ENCODE results near the gene EPHB6.

Gene EPHB6

GRCh38 chr7:142881586-142882337 is 26.9 kb downstream of the EPHB6 start:
- DNase-seq = no peak

DNA sequence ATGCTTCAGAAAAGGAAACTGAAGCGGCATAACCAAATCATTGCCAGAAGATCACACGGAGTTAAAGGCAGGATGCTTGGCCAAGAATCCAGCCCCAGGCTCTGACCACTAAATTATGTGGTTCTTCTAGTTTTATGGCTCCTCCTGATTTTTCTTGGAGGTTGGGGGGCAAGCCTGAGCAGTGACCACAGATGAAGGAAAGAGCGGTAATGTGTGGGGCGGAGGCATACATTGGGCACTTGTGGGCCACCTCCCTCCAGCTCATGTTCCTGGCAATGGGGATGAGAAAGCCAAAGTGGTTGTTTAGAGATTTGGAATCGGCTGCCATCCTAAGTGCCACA is 27.4 kb downstream of the EPHB6 start:
- DNase-seq = no peak

- no peak for DNase-seq
Observed at GRCh38 chr7:142883145-142883544, 28.3 kb downstream of the EPHB6 start.

GRCh38 chr7:142883571-142884285 is 28.9 kb downstream of the EPHB6 start:
- no peak for DNase-seq

GRCh38 chr7:142884286-142884640 is 29.4 kb downstream of the EPHB6 start:
- DNase-seq = no peak

- no peak for DNase-seq
Observed at GRCh38 chr7:142885311-142886230, 30.7 kb downstream of the EPHB6 start, which contains the start of gene TRPV6. TSS of gene TRPV6 (minus strand) at chr7:142885745.

GRCh38 chr7:142886866-142887265 is 32.0 kb downstream of the EPHB6 start:
- DNase-seq = no peak

DNA sequence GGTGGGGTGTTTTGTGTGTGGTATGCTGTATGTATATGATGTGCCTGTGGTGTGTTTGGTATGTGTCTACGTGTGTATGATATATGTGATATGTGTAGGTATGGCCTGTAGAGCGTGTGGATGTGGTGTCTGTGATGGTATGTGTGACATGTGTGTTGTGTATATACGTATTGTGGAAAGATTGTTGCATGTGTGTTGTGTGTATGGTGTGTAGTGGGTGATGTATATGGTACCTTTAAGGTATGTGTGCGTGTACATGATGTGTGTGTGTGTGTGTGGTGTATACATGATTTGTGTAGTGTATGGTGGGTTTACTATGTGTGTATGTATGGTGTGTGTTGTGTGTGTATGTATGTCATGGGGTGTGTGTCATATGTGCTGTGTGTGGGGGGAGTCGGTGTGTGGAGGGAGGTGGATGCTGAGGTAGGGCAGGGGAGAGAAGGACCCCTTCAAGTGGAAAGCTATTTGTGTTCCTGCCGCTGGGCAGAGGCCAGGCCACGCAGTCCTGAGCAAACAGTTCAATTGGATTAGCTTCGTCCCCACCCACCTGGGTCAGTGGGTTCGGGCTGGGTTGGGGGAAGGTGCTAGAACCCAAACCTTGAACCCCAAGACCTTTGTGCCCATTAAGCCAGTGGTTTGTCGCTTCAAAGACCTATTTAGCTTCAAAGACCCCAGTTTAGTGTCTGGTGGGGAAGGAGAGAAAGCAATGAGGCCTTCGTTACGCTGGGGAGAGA is 32.6 kb downstream of the EPHB6 start:
- no peak for DNase-seq

DNA sequence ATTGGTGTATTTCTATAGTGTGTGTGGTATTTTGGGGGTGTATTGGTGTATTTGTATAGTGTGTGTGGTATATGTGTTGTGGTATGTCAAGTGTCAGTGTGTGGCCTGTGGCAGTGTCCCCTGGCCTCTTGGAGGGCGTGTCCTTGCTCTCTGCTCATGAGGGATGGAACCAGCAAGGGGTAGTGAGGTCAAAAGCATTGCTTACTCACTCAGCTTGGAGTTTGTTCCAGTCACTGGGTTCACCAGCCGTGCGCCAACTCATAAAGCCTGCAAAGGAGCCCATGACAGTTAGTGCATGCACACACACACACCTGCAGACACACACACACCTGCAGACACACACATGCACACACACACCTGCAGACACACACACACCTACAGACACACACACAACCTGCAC is 34.9 kb downstream of the EPHB6 start:
- no peak for DNase-seq

DNA sequence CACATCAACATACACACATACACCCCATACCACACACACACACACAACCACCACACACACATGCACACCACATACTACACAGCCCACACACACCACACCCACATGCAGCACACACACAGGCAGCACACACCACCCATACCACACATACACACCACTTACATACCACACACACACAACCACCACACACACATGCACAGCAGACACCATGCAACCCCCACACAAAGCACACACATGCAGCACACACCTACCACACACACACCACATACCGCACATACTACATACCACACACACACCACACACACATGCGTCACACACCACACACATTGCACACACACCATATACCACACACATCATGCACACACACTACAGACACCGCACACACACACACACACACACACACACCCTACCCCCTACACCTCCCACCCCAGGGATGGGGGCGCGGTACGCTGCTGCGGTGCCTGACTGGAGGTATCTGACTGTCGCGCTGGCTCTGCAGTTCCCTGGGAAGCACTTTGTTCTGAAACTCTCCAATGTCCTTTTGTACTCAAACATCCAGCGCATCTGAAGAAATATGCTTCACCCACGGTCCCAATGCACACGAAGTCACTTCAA is 36.1 kb downstream of the EPHB6 start:
- no peak for DNase-seq

DNA sequence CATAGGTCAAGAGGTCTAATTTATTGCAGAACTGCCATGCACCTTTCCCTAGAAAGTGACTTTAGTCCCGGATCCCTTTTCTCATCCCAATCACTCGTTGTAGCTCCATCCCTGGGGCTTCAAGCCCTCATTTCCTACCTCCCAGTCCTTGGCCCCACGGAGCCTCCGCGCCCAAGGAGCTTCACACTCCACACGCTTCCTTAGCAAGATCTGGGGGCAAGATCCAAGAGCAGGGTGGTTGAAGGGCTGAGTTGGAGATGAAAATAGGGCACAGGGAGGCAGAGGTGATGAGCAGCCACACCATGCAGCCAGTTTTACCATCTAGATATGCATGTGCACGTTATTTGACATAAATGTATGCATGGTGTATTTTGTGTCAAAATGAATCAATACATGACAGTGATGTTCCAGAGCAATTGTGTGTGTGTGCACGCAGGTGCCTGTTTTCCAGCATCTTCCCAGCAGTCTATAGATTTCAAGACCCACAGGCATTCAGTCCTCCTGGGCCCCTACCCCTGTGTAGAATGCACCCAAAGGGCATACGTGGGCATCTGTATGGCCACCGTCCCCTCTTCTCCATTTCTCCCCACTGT is 36.7 kb downstream of the EPHB6 start:
- no peak for DNase-seq

DNA sequence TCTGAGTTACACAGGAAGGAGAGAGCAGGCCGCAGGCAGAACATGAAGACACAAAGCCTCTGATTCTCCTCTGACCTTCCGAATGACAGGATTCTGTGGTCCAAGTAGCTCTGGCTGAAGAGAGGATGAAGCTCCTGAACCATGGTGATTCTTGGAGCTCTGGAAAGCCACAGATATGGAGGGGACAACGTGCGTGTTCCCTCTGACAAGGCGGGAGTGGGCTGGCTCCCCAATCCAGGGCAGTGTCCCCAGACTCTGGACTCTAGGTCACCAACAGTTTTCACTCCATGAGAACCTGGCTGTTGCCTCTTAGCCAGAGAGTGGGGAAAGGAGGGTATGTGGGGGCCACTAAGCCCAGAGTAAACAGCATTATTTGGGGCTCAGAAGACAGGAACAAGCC is 38.1 kb downstream of the EPHB6 start:
- no peak for DNase-seq

- DNase-seq = no peak
Observed at GRCh38 chr7:142894112-142894984, 39.5 kb downstream of the EPHB6 start.

DNA sequence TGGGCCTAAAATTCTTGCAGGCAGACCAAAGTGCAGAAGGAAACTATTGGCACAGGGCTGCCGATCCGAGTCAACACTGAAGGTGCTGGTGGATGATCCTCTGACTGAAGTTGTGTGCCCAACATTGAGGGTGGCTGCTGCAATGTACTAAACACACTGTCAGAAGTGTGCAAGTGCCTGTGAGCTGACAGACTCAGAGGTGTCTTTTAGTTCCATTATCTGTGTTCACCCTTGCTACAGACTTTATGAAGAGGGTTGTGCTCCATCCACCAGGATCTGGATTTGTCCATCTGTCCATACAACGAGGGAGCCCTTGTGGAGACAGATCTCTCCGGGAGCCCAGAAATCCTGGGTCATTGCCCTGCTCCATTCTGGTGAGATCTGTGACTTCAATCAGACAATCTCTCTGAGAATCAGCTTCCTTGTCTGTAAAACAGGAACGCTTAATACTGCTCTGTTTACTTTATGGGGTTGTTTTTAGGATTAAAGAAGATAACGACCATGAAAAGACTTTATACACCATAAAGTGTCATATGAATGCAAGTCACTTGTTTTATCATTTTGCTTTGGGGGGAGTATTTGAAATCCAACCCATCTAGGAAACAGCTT is 40.2 kb downstream of the EPHB6 start:
- no peak for DNase-seq

GRCh38 chr7:142896151-142896550 is 41.3 kb downstream of the EPHB6 start:
- DNase-seq = no peak

GRCh38 chr7:142896741-142897379 is 42.0 kb downstream of the EPHB6 start:
- no peak for DNase-seq

DNA sequence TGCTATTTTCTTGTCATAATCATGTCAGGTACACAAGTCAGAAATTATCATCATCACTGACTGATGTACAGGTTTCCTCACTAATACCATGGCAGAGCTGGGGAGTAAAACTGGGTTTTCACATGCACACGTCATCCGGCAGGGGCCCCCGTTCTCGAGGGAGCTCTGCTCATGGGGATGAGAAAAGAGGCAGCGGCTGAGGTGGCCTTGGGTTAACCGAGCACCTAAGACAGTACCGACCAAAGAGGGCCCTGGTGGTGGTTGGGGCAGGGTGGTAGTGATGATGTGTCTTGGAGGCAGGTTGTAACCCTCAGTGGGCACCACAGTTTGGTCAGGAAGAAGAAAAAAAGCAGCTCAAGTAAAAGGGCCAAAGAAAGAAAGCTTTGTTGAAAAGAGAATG is 42.8 kb downstream of the EPHB6 start:
- DNase-seq = no peak

DNA sequence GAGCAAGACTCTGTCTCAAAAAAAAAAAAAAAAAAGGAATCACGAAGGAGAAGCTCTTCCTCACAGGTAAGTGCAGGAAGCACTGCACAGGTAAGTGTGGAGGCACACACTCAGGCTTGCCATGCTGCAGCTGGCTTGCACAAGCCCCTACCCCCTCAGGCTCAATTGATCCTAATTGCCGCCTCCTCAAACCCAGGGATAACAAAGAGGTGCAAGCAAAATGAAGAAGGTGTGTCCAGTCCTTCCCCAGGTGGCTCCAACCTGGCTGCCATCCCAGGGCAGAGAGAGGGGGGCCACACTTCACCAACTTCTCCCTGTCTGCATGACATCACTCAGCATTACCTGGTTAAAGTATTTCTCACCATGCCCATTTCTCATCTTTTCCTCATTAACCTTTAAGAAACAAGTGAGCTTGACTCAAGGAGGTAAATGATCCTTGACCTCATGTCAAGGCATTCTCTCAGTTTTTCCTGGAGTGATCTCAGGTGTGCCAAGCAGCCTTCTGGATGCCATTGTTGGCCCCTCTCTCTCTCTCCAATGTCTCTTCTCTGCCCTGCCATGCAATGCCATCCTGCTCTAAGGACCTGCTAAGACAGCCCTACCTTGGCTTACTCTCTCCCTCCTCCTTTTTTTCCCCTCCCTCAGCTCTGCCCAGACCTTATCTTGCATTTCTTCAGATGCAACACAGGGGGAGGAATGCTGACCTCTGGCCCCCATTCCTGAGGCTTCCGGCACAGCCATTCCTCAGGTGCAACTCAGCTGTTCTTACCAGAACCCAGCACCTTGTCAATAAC is 43.7 kb downstream of the EPHB6 start:
- peak; percentile 87 for DNase-seq

DNA sequence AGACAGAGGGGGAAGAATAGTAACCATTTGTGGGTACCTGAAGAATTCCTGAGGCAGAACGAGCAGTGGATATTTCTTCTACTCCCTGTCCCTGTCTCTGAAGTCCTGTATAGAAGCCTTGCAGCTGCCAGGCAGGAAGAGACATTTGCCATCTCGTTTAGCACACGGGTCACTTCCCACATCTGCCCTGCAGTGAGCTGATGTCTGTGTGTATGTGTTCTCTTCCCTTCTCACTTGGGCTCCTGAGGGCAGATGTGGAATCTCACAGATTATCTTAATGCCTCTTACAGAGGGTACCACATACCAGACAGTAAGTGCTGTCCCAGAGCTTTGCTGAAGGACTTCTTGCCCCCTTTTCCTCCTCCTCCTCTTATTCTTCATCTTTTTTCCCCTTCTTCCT is 44.8 kb downstream of the EPHB6 start:
- no peak for DNase-seq

Measured in NCI-H1105 treated with DMSO at 0.1 percent for 48 hours (cell line).